Measurements from ENCODE around the gene TMEM106C.

Gene TMEM106C

DNA sequence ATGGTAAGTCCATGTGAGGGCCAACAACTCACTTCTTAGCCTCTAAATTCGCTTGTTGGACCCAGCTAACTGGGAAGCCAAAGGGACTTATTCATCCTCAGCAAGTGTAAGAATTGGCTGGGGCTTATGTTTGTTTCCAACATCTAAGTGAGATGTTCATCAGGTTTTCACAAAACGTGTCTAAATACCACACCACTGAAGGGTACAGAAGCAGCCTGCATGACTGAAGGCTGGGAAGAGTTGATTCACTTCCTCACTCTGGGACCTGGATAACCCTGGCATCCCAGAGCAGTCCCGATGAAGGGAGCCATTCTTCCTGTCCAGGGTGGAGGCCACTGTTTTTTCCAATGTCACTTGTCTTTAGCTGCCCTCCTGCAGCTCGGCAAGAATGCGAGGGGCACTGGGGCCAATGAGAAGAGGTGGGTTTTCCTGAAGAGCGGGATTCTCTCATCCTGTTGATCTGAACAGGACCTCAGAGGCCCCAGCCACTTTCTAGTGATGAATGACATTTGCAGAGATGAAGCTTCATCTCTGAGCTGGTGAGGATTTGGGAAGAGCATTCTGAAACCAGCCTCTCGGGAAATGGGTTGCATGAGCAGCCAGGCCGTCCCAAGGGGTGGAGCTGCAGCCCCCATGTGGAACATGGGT lies 53.1 kb downstream of the TMEM106C start:
- no peak for DNase-seq (ENCODE audit: low read depth)

DNA sequence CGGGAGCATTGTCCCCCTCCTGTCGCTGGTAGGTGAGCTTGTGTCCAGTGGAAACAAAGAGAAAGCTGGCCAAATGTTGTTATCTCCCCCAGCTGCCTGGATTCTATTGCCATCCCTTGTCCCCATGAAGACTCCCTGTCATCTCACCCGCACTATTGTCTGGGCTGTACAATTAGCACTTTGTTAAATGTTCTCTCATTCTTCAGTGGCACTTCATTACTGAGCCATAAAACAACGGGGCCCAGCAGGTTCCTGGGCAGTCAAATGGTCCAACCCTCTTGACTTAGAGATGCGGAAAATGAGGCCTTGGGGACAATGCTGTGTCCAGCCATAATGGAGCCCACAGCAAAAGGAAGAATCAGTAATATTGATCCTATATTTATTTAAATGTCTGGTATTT lies 54.1 kb downstream of the TMEM106C start:
- no peak for DNase-seq (ENCODE audit: low read depth)

DNA sequence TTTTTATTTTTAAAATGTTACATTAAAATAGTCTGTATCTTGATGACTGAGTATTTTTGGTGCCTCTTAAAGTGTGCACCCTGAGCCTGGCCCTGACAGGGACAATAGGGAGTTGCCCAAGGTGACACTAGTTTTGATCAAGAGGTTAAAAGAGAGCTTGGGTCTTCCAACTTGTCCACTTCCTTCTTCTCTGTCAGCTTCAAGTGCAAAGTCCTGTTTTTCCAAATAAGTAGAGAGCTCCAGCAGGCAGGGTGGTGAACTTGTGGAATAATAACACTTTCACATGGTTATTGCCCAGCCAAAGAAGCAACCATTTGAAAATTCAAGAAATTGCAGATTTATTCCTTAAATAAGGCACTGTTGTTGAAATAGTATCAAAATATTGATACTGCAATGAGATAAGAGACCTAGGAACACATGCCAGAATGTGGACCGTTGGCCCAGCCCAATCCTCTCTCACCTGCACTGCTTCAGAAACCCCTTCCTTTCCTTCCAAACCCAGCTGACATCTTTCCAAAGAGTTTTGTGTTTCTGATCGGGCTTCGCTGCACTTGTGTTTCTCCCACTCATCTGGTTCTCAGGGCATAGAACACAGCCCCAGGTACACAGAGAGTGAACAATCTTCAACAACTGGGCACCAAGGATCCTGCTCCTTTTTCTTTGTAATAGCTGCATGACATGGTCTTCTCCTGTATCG lies 54.7 kb downstream of the TMEM106C start:
- DNase-seq (ENCODE audit: low read depth): no peak

Measured in T follicular helper cell (primary cell).